H9 (cell line): ENCODE measurements around the gene MTHFD1L. TPM values are rescaled to one million over a fixed set of nuclear protein-coding genes. Genes with fewer than 3 reads are reported as not detected.

Source experiments
- DNase-seq: peaks from one replicate; pipeline ENCODE4 v3.0.0-alpha.2; 2017
- H2AFZ ChIP-seq: one replicate; pipeline ENCODE4 v1.6.1; 2013; ENCODE audit warnings: mild to moderate bottlenecking, low read length, control low read depth, moderate library complexity
- H2AK5ac ChIP-seq: 2 replicates; pipeline ENCODE4 v1.6.1; 2013; ENCODE audit warnings: low read length, control low read depth, mixed read lengths; ENCODE audit not compliant: insufficient read length
- H2BK120ac ChIP-seq: one replicate; pipeline ENCODE4 v1.6.1; 2013; ENCODE audit warnings: low read depth, mild to moderate bottlenecking, low read length, control low read depth, inconsistent platforms; ENCODE audit not compliant: poor library complexity, severe bottlenecking
- H2BK12ac ChIP-seq: 2 replicates; pipeline ENCODE4 v1.6.1; 2013; ENCODE audit warnings: low read length, control low read depth, mixed read lengths, low read depth; ENCODE audit not compliant: insufficient read length
- H2BK15ac ChIP-seq: 2 replicates; pipeline ENCODE4 v1.6.1; 2013; ENCODE audit warnings: low read depth, low read length, control low read depth
- H2BK20ac ChIP-seq: one replicate; pipeline ENCODE4 v1.6.1; 2013; ENCODE audit warnings: low read depth, mild to moderate bottlenecking, low read length, control low read depth, inconsistent platforms; ENCODE audit not compliant: poor library complexity, severe bottlenecking
- H2BK5ac ChIP-seq: 2 replicates; pipeline ENCODE4 v1.6.1; 2013; ENCODE audit warnings: low read length, control low read depth, mixed read lengths; ENCODE audit not compliant: insufficient read length
- H3K14ac ChIP-seq: 2 replicates; pipeline ENCODE4 v1.6.1; 2013; ENCODE audit warnings: low read length, control low read depth; ENCODE audit not compliant: insufficient read depth
- H3K18ac ChIP-seq: 2 replicates; pipeline ENCODE4 v1.6.1; 2013; ENCODE audit warnings: low read depth, mild to moderate bottlenecking, mixed read lengths, low read length, control low read depth; ENCODE audit not compliant: insufficient read length
- H3K23ac ChIP-seq: 2 replicates; pipeline ENCODE4 v1.6.1; 2013; ENCODE audit warnings: low read length, control low read depth, mixed read lengths, low read depth; ENCODE audit not compliant: insufficient read length
- H3K23me2 ChIP-seq: 2 replicates; pipeline ENCODE4 v1.6.1; 2013; ENCODE audit warnings: low read depth, mild to moderate bottlenecking, mixed read lengths, low read length, control low read depth; ENCODE audit not compliant: insufficient read length, poor library complexity, severe bottlenecking
- H3K27ac ChIP-seq: 2 replicates; pipeline ENCODE4 v1.5.1; 2013; ENCODE audit warnings: low read length, control low read depth, mixed read lengths, low read depth; ENCODE audit not compliant: insufficient read length
- H3K27me3 ChIP-seq: 2 replicates; pipeline ENCODE4 v1.6.1; 2013; ENCODE audit warnings: low read length, control low read depth, inconsistent platforms; ENCODE audit not compliant: insufficient read depth
- H3K4ac ChIP-seq: 2 replicates; pipeline ENCODE4 v1.6.1; 2013; ENCODE audit warnings: low read depth, mild to moderate bottlenecking, control low read depth, inconsistent platforms, low read length, moderate library complexity
- H3K4me1 ChIP-seq: 2 replicates; pipeline ENCODE4 v1.6.1; 2013; ENCODE audit warnings: low read length, control low read depth, inconsistent platforms; ENCODE audit not compliant: insufficient read depth
- H3K4me2 ChIP-seq: 2 replicates; pipeline ENCODE4 v1.6.1; 2013; ENCODE audit warnings: low read length, control low read depth, mixed read lengths; ENCODE audit not compliant: insufficient read length, insufficient read depth
- H3K56ac ChIP-seq: 2 replicates; pipeline ENCODE4 v1.6.1; 2013; ENCODE audit warnings: low read depth, mild to moderate bottlenecking, mixed read lengths, low read length, control low read depth; ENCODE audit not compliant: insufficient read length
- H3K79me1 ChIP-seq: 2 replicates; pipeline ENCODE4 v1.6.1; 2013; ENCODE audit warnings: low read depth, mild to moderate bottlenecking, moderate library complexity, low read length, control low read depth, inconsistent platforms; ENCODE audit not compliant: insufficient read depth, poor library complexity, severe bottlenecking
- H3K79me2 ChIP-seq: 2 replicates; pipeline ENCODE4 v1.6.1; 2013; ENCODE audit warnings: low read length, control low read depth, inconsistent platforms; ENCODE audit not compliant: insufficient read depth
- H3K9ac ChIP-seq: 2 replicates; pipeline ENCODE4 v1.6.1; 2013; ENCODE audit warnings: low read length, control low read depth, mixed read lengths; ENCODE audit not compliant: insufficient read length; ENCODE audit errors: extremely low read depth
- H3K9me3 ChIP-seq: one replicate; pipeline ENCODE4 v1.6.1; 2013; ENCODE audit warnings: low read depth, low read length, inconsistent platforms; ENCODE audit not compliant: control insufficient read depth
- H3T11ph ChIP-seq: one replicate; pipeline ENCODE4 v1.6.1; 2013; ENCODE audit warnings: mild to moderate bottlenecking, low read length, control low read depth, inconsistent platforms
- H4K20me1 ChIP-seq: one replicate; pipeline ENCODE4 v1.6.1; 2013; ENCODE audit not compliant: control insufficient read depth, insufficient read length, insufficient read depth
- H4K5ac ChIP-seq: 2 replicates; pipeline ENCODE4 v1.6.1; 2013; ENCODE audit warnings: low read depth, mild to moderate bottlenecking, mixed read lengths, low read length, control low read depth; ENCODE audit not compliant: insufficient read length
- H4K8ac ChIP-seq: replicated peaks from 2 replicates; pipeline ENCODE4 v1.6.1; 2013; ENCODE audit warnings: low read length, control low read depth, mixed read lengths, low read depth; ENCODE audit not compliant: insufficient read length
- H4K91ac ChIP-seq: 2 replicates; pipeline ENCODE4 v1.6.1; 2013; ENCODE audit warnings: low read depth, mild to moderate bottlenecking, moderate library complexity, mixed read lengths, low read length, control low read depth; ENCODE audit not compliant: insufficient read length
- H3K27ac Mint-ChIP-seq, 3 experiments: 2 replicates in 2 of 3; 3 replicates in 1 of 3; pipeline ENCODE4 v1.8.0; 2020 to 2021; ENCODE audit warnings: mixed read lengths in 3 of 3, mild to moderate bottlenecking in 1 of 3, moderate library complexity in 1 of 3
- H3K27me3 Mint-ChIP-seq: 2 replicates; pipeline ENCODE4 v1.8.0; 2021; ENCODE audit warnings: low read depth, mild to moderate bottlenecking, moderate library complexity, mixed read lengths
- H3K36me3 Mint-ChIP-seq, 3 experiments: 2 replicates in 2 of 3; 3 replicates in 1 of 3; pipeline ENCODE4 v1.8.0; 2020 to 2021; ENCODE audit warnings: low read depth in 3 of 3, mixed read lengths in 3 of 3; ENCODE audit not compliant: insufficient read depth in 1 of 3
- H3K4me1 Mint-ChIP-seq, 2 experiments: 2 replicates each; pipeline ENCODE4 v1.8.0; 2020; ENCODE audit warnings: mixed read lengths in 2 of 2
- H3K4me3 Mint-ChIP-seq, 2 experiments: 2 replicates in 1 of 2; 3 replicates in 1 of 2; pipeline ENCODE4 v1.8.0; 2020 to 2021; ENCODE audit warnings: mild to moderate bottlenecking in 2 of 2, mixed read lengths in 2 of 2, moderate library complexity in 1 of 2
- H3K9me3 Mint-ChIP-seq, 2 experiments: 2 replicates in 1 of 2; 3 replicates in 1 of 2; pipeline ENCODE4 v1.8.0; 2020; ENCODE audit warnings: mild to moderate bottlenecking in 2 of 2, mixed read lengths in 2 of 2, moderate library complexity in 1 of 2
- WGBS: extraction: QIAGEN DNeasy Blood & Tissue Kit; methylation state at CpG from one replicate; pipeline ENCODE4 v1.1.7; 2013; ENCODE audit warnings: missing lambda C conversion rate, low lambda C conversion rate, mixed read lengths; ENCODE audit not compliant: insufficient read length; ENCODE audit errors: extremely low coverage; 5-methylcytosine and 5-hydroxymethylcytosine counted together
- total RNA-seq: library from RNA; stranded (reverse); gene quantifications from 2 replicates; pipeline ENCODE4 v1.2.1, GENCODE V29; 2021
- TF ChIP-seq, protein P1 (sequence below): fragments of 200-600 bp; sonication (generic); conservative IDR thresholded peaks from 3 replicates; pipeline ENCODE4 v1.8.0; 2021; ENCODE audit warnings: antibody characterized with exemption, mild to moderate bottlenecking

MTHFD1L gene
- total RNA-seq, 1 experiment from 2014 or later: 90.2 TPM

DNA sequence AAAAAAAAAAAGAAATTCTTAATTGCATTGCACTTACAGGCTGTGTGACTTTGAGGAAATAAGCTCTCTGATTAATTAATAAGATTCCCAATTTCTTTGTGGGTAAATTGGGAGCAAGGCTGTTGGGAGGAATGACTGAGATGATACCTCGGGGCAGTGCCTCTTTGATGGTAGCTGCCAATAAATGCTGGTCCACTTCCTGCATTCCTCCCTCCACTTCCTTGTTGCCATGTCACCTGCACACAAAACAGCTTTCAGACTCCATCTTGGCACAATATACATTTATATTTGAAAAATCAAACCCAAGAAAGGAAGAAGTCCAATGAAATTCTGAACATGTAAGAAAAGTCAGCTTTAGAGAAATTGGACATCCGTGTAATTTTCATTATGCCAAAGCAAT, 45.1 kb downstream of the MTHFD1L start:
- Histone ChIP-seq H3K18ac (no peak overlapping the region), H3K27ac (no peak overlapping the region), H2BK12ac (no peak overlapping the region), H2BK5ac (no peak overlapping the region), H4K5ac (no peak overlapping the region), H3K23ac (no peak overlapping the region), H2BK20ac (no peak overlapping the region), H3K56ac (no peak overlapping the region), H2BK15ac (no peak overlapping the region), H2AFZ (no peak overlapping the region), H3K79me1 (no peaks in the 10 kb centered on the region), H4K8ac (no peak overlapping the region), H3K9me3 (no peaks in the 10 kb centered on the region), H3K14ac (no peak overlapping the region), H2AK5ac (no peak overlapping the region), H4K91ac (no peak overlapping the region), H3K4ac (no peak overlapping the region), H2BK120ac (no peak overlapping the region), H3K4me1 (no peaks in the 10 kb centered on the region), H3K23me2 (no peaks in the 10 kb centered on the region), H3K4me2 (no peak overlapping the region), H3K27me3 (no peaks in the 10 kb centered on the region), H3K79me2 (no peaks in the 10 kb centered on the region), H3T11ph (no peak overlapping the region), H3K9ac (no peak overlapping the region), H4K20me1 (no peaks in the 10 kb centered on the region)
- H3K27ac Mint-ChIP-seq: no peak overlapping the region
- no peaks in the 10 kb centered on the region for H3K9me3 Mint-ChIP-seq
- TF ChIP-seq, protein P1, sequence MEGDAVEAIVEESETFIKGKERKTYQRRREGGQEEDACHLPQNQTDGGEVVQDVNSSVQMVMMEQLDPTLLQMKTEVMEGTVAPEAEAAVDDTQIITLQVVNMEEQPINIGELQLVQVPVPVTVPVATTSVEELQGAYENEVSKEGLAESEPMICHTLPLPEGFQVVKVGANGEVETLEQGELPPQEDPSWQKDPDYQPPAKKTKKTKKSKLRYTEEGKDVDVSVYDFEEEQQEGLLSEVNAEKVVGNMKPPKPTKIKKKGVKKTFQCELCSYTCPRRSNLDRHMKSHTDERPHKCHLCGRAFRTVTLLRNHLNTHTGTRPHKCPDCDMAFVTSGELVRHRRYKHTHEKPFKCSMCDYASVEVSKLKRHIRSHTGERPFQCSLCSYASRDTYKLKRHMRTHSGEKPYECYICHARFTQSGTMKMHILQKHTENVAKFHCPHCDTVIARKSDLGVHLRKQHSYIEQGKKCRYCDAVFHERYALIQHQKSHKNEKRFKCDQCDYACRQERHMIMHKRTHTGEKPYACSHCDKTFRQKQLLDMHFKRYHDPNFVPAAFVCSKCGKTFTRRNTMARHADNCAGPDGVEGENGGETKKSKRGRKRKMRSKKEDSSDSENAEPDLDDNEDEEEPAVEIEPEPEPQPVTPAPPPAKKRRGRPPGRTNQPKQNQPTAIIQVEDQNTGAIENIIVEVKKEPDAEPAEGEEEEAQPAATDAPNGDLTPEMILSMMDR: no peak
- H3K36me3 Mint-ChIP-seq: peaks cover 43 to 57% (median 44%) of the 10 kb centered on the region in 3 experiments
- H3K4me3 Mint-ChIP-seq: no peak overlapping the region
- no peak for DNase-seq
- no peaks in the 10 kb centered on the region for H3K4me1 Mint-ChIP-seq
- H3K27me3 Mint-ChIP-seq: no peaks in the 10 kb centered on the region
- no CpG with 5 or more reads among the region's 2 CpGs for WGBS
